ENCODE results near the gene ARHGEF7. TPM values are rescaled to one million over a fixed set of nuclear protein-coding genes. Genes with fewer than 3 reads are reported as not detected.

ARHGEF7 gene
- total RNA-seq, 1 experiment from 2014 or later = 47.3 TPM

- TF ChIP-seq AFF4 (CRISPR knock-in tag; IDR thresholded peaks at IDR 0.05; ENCODE audit: borderline replicate concordance) (no peak), CTCF (IDR thresholded peaks at IDR 0.05) (no peak), RORB (CRISPR knock-in tag; IDR thresholded peaks at IDR 0.05) (no peak), ZNF425 (CRISPR knock-in tag; conservative IDR thresholded peaks at IDR 0.05) (no peak), KAT7 (CRISPR knock-in tag; IDR thresholded peaks at IDR 0.05; ENCODE audit: borderline replicate concordance) (no peak), MLX (CRISPR knock-in tag; IDR thresholded peaks at IDR 0.05) (no peak), ZNF138 (CRISPR knock-in tag; conservative IDR thresholded peaks at IDR 0.05) (no peak), USF2 (CRISPR knock-in tag; IDR thresholded peaks at IDR 0.05) (no peak)
Observed at GRCh38 chr13:111233080-111233479, 118.0 kb downstream of the ARHGEF7 start (continued).

GRCh38 chr13:111239764-111240670 is 124.9 kb downstream of the ARHGEF7 start:
- Mint-ChIP-seq H3K27me3 (ENCODE audit: low read depth) (no peaks in the 10 kb centered on the region), H3K4me1 (peaks cover 17% of the 10 kb centered on the region), H3K27ac (no peak overlapping the region; the same call in 1 of the 2 replicates), H3K9me3 (no peaks in the 10 kb centered on the region), H3K36me3 (peaks cover 11% of the 10 kb centered on the region), H3K4me3 (no peak overlapping the region)
- POLR2A ChIA-PET = no interaction called here
- CTCF ChIA-PET = no interaction called here
- DNase-seq (ENCODE audit: low spot score) (no peak), ATAC-seq (peak; percentile 52)
- TF ChIP-seq TCF7 (CRISPR knock-in tag; IDR thresholded peaks at IDR 0.05; ENCODE audit: low read depth) = no peak
- TF ChIP-seq ESRRA (CRISPR knock-in tag; IDR thresholded peaks at IDR 0.05; ENCODE audit: borderline replicate concordance) = no peak
- no peak for TF ChIP-seq ZBTB21 (CRISPR knock-in tag; IDR thresholded peaks at IDR 0.05; ENCODE audit: borderline replicate concordance)
- TF ChIP-seq OVOL2 (CRISPR knock-in tag; IDR thresholded peaks at IDR 0.05; ENCODE audit: borderline replicate concordance) = no peak
- no peak for TF ChIP-seq IRF2 (CRISPR knock-in tag; IDR thresholded peaks at IDR 0.05; ENCODE audit: borderline replicate concordance, low read depth)
- TF ChIP-seq USF2 (CRISPR knock-in tag; IDR thresholded peaks at IDR 0.05) = no peak
- TF ChIP-seq NFE2L1 (CRISPR knock-in tag; IDR thresholded peaks at IDR 0.05) = no peak
- TF ChIP-seq ZSCAN18 (CRISPR knock-in tag; IDR thresholded peaks at IDR 0.05) = no peak
- no peak for TF ChIP-seq ZNF121 (CRISPR knock-in tag; IDR thresholded peaks at IDR 0.05)
- no peak for TF ChIP-seq FOXP4 (CRISPR knock-in tag; IDR thresholded peaks at IDR 0.05)
- TF ChIP-seq ATF3 (CRISPR knock-in tag; conservative IDR thresholded peaks at IDR 0.05) = no peak
- no peak for TF ChIP-seq TEAD1 (CRISPR knock-in tag; IDR thresholded peaks at IDR 0.05)
- TF ChIP-seq PRRX2 (CRISPR knock-in tag; IDR thresholded peaks at IDR 0.05) = no peak
